GM12872 (cell line): ENCODE measurements around the gene RFX2.

Experiments used
- TF ChIP-seq, protein P1 (sequence below): IDR thresholded peaks from 3 replicates; pipeline ENCODE4 v1.5.1; 2011; ENCODE audit warnings: low read depth, mild to moderate bottlenecking, low read length, moderate library complexity; ENCODE audit not compliant: insufficient read depth

The RFX2 gene

DNA sequence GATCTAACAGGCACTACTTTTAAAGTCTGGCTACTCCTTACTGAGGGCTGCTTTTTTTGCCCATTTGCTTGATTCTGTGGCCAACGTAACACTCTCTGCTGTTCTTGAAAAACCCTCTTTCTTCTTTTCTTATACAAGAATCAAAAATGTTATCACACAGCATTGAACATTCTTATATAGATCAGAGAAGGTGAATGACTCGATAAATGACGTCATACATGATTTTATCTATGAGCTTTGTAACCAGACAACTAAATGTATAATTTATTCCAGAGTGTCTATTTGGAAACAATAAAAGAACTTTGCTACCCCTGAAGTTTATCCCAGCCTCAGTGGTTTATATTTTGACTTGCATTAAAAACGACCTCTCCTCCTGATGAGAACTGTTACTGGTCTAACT, 12.4 kb downstream of the RFX2 start:
- TF ChIP-seq, protein P1, sequence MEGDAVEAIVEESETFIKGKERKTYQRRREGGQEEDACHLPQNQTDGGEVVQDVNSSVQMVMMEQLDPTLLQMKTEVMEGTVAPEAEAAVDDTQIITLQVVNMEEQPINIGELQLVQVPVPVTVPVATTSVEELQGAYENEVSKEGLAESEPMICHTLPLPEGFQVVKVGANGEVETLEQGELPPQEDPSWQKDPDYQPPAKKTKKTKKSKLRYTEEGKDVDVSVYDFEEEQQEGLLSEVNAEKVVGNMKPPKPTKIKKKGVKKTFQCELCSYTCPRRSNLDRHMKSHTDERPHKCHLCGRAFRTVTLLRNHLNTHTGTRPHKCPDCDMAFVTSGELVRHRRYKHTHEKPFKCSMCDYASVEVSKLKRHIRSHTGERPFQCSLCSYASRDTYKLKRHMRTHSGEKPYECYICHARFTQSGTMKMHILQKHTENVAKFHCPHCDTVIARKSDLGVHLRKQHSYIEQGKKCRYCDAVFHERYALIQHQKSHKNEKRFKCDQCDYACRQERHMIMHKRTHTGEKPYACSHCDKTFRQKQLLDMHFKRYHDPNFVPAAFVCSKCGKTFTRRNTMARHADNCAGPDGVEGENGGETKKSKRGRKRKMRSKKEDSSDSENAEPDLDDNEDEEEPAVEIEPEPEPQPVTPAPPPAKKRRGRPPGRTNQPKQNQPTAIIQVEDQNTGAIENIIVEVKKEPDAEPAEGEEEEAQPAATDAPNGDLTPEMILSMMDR = no peak

DNA sequence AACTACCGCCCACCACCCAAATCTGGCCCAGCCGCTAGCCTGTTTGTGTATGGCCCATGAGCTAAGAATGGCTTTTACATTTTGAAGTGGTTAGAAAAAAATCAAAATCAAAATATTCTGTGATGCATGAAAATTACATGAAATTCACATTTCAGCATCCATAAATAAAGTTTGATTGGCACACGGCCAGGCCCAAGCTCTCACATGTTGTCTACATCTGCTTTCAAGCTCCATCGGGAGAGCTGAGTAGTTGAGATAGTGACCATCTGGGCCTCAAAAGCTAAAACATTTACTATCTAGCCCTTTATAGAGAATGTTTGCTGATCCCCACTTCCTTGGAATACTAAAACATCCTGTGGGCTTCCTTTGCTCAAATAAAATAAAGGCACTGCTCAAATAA, 14.5 kb downstream of the RFX2 start:
- TF ChIP-seq, protein P1 = no peak

DNA sequence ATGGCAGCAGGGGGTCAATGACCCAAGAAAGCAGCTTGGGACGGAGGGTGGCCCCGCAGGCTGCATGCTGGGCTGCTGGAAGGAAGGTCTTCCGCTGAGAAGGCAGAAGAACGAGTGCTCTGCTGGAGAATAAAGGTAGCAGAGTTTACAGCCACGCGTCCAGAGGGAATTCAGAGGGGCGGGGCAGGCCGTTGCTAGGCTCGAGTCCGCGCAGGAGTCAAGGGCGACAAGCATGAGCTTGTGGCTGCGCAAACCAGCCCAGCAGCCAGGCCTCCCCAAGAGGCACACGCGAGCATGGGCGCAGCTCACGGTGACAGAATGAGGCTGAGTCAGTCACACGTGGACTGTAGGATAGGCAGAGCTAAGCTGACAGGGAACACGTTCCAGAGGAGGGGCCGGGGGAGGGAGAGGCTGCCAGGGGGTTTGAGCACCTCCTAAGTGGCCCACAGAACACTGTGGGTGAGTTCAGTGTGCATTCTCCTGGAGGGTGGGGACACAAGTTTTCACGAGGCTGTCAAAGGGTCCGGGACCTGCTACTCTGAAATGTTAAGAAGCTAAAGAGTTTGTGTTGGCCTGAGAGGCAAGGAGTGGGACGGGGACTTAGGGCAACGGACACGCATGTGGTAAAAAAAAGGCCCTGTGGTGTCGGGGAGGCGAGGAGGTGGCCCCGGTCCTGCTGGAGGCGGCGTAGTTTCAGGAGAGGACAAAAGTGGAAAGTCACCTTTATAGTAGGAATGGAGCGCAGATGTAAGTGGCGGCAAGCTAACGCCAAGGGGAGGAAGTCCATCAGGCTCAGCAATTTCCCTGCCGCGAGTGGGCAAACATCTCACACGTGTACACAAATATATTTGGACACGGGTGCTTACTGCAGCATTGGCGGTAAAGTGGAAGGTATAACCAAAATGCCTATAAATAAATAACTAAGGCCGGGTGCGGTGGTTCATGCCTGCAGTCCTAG, 17.7 kb downstream of the RFX2 start:
- TF ChIP-seq, protein P1 = no peak

DNA sequence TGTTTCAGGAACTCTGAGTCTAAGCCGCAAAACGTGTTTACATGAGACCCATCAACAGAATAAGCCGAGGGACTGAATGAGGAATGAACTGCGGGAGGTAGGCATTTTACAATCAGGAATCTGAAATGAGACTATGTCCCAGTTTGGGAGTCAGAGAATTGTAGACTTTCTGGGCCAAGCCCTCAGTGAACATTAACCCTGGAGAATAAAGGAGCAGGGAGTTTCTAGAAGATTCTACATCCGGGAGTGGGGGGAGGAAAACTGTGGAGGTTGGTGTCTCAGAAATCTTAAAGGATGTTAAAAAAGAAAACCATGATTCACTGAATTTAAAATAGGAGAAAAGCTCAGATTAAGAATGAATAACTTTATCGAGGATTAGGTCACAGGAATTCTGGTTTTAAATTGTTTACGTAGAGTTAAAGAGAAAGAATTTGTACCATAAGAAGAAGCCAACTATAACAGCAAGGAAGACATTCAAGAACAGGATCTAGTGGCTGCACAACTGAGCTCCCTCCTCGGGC, 18.5 kb downstream of the RFX2 start:
- TF ChIP-seq, protein P1 = no peak

DNA sequence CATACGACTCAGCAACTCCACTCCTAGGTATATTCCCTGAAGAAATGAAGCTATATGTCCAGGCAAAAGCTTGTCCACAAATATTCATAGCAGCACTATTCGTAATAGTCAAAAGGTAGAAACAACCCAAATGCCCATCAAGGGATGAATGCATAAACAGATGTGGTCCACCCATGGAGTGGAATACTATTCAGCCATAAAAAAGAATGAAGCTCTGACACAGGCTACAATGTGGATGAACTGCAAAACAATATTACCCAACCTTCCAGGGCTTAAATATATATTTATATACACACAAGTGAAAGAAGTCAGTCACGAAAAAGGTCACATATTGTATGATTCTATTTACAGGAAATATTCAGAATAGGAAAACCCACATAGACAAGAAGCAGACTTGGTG, 19.7 kb downstream of the RFX2 start:
- TF ChIP-seq, protein P1 = no peak

DNA sequence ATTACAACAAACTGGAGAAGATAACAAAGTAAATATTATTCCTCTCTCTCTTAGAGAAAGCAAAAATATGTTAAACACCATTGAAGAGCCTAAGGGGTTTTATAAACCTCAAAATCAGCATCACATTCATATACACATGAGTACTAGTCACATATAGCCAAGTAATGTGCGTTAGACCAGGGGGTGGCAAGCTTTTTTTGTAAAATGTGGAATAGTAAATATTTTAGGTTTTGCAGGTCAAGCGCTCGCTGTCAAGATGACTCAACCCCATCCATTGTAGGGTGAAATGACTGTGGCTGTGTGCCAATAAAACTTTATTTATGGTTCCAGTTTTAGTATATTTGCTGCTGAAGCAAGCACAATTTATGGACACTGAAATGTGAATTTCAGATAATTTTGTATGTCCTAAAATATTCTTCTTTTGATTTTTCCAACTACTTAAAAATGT, 21.7 kb downstream of the RFX2 start:
- TF ChIP-seq, protein P1 = no peak

DNA sequence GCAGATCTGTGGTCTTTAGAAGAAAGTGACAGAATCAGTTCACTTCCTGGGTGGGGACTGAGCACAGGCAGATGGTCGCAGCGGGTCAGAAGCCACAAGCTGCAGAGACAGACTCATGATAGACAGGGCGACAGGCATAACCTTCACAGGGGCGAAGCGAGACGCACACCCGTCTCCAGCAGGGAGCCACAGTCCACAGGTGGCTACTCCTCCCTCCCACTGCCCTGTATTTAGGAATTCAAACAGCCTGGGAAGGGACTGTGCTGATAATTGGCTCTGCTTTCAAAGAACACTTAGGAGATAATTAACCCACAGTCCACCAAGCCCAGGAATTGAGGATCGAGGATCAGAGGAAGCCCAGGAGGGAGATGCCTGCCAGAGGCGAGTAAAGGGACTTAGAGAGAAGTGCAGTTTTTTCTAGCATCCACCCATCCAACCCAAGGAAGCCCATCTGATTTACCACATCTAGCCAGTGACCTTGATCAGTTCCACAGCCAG, 23.2 kb downstream of the RFX2 start:
- TF ChIP-seq, protein P1 = no peak
